Ammon's horn (tissue), 1 donor: Measurements from ENCODE around the gene DSG1.
"Not testable (repeated sequence)": the region's sequence is repeated elsewhere in the genome, so short reads cannot be mapped to it uniquely, and the experiment has no call there.

Experiments
- DNase-seq: peaks from one replicate; pipeline ENCODE4 v3.0.0-alpha.2; 2016; ENCODE audit warnings: low spot score

DSG1 gene

GRCh38 chr18:31317860-31318259, at the start of gene DSG1:
DSG1 (plus strand) TSS chr18:31318160; CDS start chr18:31318301, 141 bp downstream.
- DNase-seq, result no peak

- no peak for DNase-seq
Observed at GRCh38 chr18:31268985-31269406, 49.0 kb upstream of the DSG1 start.

- no peak for DNase-seq
Observed at GRCh38 chr18:31269566-31269965, 48.4 kb upstream of the DSG1 start.

GRCh38 chr18:31270578-31270977, 47.4 kb upstream of the DSG1 start:
- no peak for DNase-seq

GRCh38 chr18:31273812-31274527, 44.0 kb upstream of the DSG1 start:
- DNase-seq, result no peak

- DNase-seq, result no peak
Observed at GRCh38 chr18:31274931-31275330, 43.0 kb upstream of the DSG1 start.

GRCh38 chr18:31275722-31276463, 42.1 kb upstream of the DSG1 start:
- no peak for DNase-seq

- DNase-seq, result no peak
Observed at GRCh38 chr18:31278609-31279071, 39.3 kb upstream of the DSG1 start.

- DNase-seq, result no peak
Observed at GRCh38 chr18:31280502-31280901, 37.5 kb upstream of the DSG1 start.

GRCh38 chr18:31281437-31281836, 36.5 kb upstream of the DSG1 start:
- no peak for DNase-seq

- not testable (repeated sequence) for DNase-seq
Observed at GRCh38 chr18:31289446-31289845, 28.5 kb upstream of the DSG1 start.

GRCh38 chr18:31291688-31292087, 26.3 kb upstream of the DSG1 start:
- no peak for DNase-seq

- DNase-seq, result no peak
Observed at GRCh38 chr18:31294199-31294747, 23.7 kb upstream of the DSG1 start.

GRCh38 chr18:31297248-31297647, 20.7 kb upstream of the DSG1 start:
- no peak for DNase-seq

GRCh38 chr18:31301201-31301655, 16.7 kb upstream of the DSG1 start:
- DNase-seq, result no peak

- no peak for DNase-seq
Observed at GRCh38 chr18:31302991-31303390, 15.0 kb upstream of the DSG1 start.

GRCh38 chr18:31303771-31304170, 14.2 kb upstream of the DSG1 start:
- no peak for DNase-seq

GRCh38 chr18:31309115-31309514, 8.8 kb upstream of the DSG1 start:
- DNase-seq, result no peak

GRCh38 chr18:31316974-31317373, 986 bp upstream of the DSG1 start:
- DNase-seq, result no peak

GRCh38 chr18:31321719-31322118, 3.8 kb downstream of the DSG1 start:
- no peak for DNase-seq

GRCh38 chr18:31325051-31325450, 7.1 kb downstream of the DSG1 start:
- DNase-seq, result no peak

GRCh38 chr18:31329787-31330438, 12.0 kb downstream of the DSG1 start:
- DNase-seq, result no peak
